NCI-H460 (cell line): Measurements from ENCODE around the gene PTPRM. TPM values are rescaled to one million over a fixed set of nuclear protein-coding genes. Genes with fewer than 3 reads are reported as not detected.
"Not testable (repeated sequence)": the region's sequence is repeated elsewhere in the genome, so short reads cannot be mapped to it uniquely, and the experiment has no call there.

Experiments used
- DNase-seq: peaks from one replicate; pipeline ENCODE4 v3.0.0-alpha.2; 2016; ENCODE audit warnings: low read depth; ENCODE audit errors: extremely low read depth
- total RNA-seq: library from RNA; depleted of rRNA; stranded (reverse); fragments of >200 nt; shearing (Covaris generic); gene quantifications from 2 replicates; pipeline ENCODE4 v1.2.3, GENCODE V29; 2014

Gene PTPRM
- total RNA-seq, 1 experiment from 2014 or later: 129 TPM

DNA sequence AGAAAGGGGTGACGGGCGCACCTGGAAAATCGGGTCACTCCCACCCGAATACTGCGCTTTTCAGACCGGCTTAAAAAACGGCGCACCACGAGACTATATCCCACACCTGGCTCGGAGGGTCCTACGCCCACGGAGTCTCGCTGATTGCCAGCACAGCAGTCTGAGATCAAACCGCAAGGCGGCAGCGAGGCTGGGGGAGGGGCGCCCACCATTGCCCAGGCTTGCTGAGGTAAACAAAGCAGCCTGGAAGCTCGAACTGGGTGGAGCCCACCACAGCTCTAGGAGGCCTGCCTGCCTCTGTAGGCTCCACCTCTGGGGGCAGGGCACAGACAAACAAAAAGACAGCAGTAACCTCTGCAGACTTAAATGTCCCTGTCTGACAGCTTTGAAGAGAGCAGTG lies 399.6 kb downstream of the PTPRM start:
- DNase-seq: not testable (repeated sequence)

DNA sequence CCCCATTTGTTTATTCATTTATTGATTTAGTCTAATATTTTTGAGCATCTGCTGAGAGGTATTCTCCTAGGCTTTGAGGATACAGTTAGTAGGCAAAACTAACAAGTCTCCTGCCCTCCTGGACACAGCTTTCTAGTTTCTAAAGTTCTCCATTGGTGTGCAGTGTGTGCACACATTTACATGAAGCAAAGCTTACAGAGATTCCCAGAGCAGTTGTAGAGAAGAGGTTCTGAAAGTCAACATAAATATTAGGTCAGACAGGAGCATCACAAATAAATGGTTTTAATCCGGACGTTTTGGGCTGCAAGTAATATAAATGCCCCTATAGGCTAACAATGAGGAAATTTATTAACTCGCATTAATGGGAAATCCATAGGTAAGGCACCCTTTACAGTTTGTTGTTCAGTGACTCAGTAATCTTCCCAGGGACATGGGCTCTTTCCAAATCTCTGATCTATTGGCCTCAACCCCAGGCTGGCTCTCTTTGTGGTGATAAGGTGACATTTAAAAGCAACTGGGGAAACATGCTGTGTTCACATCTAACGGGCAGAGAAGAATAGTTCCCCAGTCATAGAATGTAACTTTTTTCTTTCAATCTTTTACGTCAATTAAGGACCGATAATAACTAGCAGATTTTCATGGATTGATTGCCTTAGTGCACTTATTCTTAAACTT lies 407.2 kb downstream of the PTPRM start:
- no peak for DNase-seq

DNA sequence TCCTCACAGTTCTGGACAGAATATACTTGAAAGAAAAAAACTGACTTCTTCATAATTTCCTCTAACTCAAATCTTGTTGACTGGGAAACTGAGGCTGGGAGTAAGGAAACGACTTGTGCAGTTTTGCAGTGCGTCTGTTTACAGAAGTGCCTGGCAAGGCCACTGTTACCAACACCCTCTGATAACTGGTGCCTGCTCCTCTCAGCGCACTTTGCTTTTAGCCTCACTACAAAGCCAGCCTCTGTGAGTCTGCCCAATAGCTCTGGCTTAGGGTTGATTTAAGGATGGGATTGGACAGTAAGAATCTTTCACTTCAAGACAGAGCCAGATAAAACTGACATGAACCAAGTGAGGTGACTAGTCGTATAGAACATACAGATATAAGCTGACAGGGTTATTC lies 410.8 kb downstream of the PTPRM start:
- no peak for DNase-seq

DNA sequence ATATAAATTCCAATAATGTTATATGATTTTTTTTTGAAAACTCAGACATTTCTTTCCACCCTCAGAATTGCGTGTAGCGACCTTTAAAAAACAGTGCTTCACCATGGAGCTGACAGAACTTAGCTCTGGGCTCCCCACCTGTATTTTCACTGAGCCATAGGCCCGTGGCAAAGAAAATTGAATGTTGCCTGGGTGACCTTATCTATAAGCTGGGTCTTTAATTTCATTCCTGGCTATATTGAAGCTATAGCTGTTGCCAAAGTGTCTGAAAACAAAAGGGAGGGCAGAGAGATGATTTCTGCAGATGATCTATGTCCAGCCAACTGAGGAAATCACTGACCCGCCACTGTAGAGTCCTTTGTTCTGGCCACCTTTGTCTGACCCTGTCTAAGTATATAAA lies 411.7 kb downstream of the PTPRM start:
- DNase-seq: no peak

DNA sequence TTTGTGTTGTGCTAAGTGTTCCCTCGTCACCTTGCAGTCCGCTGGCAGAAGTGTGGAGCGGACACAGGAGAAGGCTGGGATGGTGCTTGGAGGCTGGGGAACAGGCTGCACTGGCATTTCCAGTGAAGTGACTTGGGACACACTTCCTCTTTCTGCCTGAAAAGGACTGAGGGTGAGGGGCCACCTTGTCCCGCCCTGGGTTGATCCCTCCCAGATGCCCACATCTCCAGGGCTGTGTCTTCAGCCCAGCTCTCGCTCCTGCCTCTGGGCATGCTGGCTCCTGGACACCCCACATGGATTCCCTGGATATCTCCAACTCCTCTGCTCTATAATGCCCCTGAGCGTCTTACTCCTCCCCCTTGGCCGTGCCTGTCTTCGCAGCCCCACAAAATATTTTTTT lies 412.6 kb downstream of the PTPRM start:
- DNase-seq: no peak

DNA sequence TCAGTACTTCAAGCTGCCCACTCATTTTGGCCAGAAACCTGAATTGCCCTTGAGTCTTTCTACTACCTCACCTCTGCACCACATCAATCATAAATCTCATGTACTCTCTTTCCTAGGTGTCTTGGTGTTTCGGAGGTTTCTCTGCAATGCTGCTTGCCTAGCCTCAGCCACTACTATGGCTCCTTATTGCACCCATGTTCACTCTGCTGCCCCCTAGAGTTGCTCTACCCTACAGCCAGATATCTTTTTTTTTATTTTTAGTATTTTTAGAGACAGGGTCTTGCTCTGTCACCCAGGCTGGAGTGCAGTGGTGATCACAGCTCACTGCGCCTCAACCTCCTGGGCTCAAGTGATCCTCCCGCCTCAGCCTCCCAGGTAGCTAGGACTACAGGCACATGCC lies 413.0 kb downstream of the PTPRM start:
- no peak for DNase-seq

DNA sequence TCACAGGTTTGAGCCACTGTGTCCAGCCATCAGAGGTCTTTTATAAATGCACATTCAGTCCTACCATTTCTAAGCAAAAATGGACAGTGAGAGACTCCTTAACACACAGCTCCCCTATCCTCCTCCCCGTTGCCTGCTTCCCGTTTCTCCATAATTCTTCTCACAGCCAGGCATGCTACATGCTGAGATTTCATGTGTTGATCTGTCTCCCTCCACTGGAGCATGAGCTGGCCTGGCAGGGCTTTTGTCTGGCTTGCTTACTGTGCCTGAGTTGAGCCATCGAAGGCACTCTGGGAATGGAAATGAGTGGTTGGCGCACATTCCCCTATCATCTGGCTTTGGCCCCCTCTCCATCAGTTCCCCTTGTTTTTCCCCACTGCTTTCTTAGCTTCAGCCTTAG lies 413.5 kb downstream of the PTPRM start:
- no peak for DNase-seq

DNA sequence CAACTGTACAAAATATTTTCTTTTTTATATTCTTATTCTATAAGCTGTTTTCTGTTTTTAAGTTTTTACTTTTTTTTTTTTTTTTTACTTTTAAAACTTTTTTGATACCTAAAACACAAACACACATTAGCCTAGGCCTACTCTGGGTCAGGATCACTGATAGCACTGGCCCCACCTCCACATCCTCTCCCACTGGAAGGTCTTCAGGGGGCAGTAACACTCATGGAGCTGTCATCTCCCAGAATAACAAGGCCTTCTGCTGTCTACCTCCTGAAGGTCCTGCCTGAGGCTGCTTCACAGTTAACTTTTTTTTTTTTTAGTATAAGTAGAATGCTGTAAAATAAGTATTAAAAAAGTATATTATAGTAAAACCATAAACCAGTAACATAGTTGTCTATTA lies 415.1 kb downstream of the PTPRM start:
- DNase-seq: no peak

DNA sequence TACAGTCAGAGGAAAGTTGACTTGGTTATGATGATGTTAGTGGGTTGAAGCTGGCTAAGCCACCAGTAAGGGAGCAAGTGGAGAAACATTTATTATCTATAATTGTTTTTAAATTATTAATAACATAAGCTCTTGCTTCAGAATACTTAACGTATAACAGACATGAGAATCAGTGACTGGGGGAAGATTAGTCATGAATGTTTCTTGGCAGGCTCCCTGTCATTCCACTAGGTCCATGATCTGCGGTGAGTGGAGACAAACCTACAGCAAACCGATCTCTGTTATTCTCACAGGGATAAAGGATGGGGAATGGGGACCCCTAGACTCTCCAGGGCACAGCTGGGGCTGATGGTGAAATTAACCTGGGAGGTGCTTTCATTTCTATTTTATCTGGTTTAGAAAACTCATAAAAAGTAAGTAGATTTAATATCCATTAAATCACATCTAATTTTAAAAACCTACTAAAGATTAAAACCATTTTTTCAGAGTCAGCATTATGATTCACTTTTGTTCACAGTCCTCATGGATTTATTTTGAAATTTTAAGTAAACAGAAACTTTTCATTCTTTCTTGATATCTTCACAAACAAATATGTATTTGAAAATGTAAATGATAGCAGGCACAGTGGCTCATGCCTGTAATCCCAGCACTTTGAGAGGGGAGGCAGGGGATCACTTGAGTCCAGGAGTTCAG lies 420.3 kb downstream of the PTPRM start:
- DNase-seq: no peak

DNA sequence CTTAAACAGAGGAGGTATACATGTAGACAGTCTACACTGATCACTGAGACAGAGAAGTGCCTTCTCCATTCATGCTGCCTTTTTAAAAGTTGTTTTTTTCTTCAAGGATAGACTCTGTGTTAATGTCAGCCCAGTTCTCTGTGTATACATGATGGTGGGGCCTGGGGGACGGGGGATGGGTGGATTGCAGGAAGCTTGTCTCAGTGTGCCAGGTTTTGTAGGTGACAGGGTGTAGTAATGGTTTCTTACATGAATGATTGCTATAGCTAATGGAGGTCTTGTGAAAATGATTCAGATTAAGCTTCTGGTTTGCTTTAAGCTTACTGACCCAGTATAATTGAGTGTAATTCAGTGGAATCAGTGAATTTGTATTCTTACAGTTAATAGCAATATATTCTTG lies 423.6 kb downstream of the PTPRM start:
- no peak for DNase-seq

DNA sequence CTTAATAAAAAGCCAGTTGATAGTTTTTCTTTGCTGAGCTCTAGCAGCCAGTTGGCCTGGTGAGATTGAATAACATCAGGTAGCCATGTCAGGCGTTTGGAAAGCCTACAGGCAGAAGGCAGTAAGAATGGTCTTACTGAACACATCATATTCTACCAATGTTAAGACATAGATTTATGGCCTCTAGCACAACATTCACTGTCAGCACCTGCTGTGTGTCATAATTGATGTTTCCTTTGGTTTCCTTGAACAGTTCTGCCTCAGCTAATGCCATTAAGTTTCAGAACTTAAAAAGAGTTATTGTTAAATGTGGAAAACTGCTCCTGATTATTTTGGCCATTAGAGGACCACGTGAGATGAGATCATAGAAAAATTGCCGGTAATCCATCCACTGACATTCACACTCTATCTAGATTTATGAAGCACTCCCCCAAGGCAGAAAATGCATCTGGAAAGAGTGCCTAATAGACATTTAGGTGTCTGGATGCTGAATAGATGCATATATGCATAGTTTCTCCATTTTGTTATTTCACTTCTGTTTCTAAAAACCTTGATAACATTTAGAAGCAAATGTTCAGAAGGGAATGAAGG lies 434.7 kb downstream of the PTPRM start:
- no peak for DNase-seq

DNA sequence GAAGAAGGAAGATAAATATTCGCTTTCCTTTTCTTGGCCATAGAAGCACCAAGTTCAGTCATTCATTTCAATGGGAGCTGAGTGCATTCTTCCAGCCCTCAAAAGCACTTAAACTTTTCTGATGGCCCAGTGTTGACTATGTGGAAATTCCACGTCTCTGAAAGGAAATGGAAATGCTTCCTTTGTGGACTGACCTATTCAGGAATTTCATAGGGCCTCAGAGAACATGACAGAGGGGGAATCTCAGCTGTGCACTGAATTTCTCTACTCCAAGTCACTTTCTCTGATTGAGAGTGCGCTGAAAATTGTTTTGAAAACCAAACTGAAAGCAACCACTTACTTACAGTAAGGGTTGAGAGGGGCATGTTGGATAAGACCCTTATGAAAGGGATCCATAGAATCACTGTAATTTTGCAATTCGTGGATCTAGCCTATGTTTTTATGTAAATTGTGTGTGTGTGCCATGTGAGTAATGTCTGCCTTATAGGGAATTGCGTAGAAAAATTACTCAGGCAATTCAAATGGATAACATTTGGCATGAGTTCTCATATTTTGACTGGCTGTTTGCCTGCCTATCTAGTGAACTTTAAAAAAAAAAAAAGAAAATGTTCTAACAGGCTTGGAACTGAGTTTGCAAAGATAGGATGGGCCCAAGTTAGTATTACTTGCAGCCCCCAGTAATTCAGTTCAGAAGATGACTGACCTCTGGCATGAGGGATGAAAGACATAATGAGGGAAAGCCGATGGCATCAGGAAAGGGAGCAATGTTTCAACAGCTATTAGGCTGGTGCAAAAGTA lies 437.0 kb downstream of the PTPRM start:
- DNase-seq: no peak

DNA sequence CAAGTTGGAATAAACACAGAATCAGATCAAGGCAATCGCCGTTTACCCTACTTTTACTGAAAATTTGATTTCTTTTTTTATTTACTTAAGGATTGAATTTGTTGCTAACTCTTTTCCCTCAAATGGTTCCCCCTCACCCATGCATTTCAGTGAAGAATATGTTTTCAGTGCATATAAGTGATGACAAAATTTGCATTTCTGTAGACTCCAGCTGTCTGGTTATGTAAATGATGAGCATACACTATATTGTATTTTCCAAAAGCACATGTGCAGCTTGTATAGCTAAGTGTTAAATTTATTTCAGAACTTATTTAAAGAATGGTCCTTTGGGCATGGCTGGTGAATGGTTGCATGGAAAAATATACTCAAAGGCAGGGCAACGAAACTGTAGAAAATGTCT lies 437.7 kb downstream of the PTPRM start:
- no peak for DNase-seq

DNA sequence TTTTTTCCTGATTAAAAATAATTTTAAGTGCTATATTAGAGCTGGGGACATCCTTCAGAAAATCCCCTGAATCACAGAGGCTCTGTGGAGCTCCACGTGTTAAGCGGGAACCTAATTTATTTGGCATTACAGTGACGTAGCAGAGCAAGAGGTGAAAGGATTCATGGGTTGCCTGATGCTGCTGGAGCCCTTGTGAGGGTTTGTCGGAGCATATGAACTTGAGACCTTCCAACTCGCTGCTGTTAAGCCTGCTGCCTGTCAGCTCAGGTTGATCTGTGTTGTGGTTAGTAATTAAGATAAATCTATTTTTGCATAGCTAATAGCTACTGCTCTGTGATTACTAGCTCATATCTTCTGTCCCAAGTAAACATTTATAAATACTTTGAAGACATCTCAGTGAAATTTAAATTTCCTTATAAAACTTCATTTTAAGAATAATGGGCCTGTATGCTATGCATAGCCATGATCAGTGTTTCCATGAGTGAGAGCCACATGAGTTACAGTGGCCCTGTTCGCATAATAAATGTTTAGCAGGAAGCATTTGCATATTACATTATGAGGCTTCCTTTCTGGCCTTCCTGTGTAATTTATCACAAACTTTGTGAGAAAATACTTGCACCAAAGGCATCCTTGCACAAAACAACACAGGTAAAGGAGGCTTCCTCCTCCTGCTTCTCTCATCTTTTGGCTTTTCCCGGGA lies 438.9 kb downstream of the PTPRM start:
- DNase-seq: no peak

DNA sequence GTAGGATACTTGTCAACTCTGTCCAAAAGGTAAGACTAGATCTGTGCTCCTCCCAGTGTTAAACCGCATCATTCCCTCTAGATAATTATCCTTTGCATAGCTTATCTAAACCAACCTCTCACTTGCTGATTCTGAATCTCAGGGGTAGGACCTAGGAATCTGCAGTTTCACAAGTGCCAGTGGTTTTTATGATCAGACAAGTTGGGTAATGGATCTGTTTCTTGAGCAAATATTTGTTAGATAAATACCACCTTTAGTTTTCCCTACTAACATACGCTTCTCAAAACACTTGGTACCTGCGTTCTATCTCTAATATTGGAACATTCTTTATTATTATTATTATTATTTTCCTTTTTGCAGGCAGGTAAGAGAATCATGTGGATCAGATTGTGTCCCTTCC lies 439.9 kb downstream of the PTPRM start:
- DNase-seq: no peak

DNA sequence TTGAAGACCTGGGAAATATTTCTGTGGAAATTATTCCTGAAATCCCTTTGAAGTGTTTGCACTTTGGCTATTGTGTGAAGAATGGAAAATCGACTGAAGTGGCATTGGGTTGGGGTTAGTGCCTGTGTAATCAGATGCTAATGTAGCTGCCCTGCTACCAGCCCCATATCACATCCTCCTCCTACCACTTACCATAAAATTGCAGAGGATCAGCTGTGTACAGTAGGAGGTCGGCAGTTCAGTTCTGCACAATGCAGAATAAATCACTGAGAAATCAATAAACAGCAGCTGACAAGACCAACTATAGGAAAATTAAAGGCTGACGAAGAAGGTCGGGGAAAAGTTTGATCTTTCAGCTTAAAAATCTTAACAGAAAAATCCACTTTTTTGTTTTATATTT lies 440.9 kb downstream of the PTPRM start:
- DNase-seq: no peak

DNA sequence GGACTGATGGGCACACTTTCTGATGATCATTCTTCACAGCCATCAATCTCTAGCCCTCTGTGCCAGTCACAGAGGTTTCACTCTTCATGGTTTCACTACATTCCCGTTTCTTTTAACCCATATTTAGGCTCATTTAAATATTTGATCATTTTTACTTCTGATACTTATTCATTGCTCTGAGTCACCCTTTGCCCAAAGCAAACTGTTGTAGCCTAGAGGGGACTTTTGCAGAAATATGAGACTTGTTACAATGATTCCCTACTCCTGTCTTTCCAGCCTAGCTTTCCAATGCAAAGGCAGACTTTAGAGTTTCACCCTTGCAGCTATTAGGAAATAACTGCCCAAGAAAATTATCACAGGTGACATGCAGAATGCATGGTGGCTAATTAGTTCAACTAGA lies 444.2 kb downstream of the PTPRM start:
- no peak for DNase-seq

DNA sequence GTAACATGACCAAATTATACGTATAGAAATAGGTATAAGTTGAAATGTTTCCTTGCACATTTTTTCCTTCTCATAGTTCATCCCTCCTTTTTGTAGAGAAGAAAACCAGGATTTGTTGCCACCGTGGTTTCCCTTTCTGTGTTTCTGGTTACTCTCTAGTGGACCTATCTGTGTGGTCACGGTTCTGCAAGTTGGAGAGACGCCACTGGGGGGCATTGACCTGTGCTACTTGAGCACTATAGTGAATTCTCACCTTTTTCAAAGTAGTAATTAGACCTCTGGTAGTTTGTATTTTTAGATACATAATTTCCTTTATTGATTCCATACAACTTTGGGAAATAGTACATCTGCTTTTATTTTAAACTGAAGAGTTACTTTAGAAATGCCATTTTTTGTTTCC lies 444.8 kb downstream of the PTPRM start:
- DNase-seq: no peak

DNA sequence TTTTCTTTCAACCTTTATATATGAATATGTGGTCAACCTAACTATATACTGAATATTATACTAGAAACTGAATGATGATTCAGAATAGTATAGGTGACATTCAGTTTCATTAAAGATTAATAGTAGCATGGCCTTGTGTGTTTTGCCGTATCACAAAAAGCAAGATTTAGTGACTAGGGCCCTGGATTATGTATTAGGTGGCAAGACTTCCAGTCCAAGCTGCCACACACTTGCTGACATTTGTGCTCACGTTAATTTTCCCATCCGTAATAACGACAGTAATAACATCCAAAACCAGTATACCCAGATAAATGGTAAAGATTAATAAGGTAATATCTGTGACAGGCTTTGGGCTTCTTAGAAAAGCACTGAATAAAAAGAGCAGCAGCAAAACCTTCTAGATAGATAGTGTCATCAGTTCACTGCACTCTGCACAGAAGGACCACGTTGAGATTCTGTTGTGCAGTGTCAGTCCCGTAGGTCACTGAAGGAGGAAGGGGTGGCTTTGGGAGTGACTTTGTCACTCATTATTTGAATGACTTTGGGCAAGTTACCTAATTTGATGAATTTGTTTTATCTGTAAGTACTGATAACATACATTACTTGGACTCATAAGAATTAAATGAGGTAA lies 451.7 kb downstream of the PTPRM start:
- DNase-seq: no peak

DNA sequence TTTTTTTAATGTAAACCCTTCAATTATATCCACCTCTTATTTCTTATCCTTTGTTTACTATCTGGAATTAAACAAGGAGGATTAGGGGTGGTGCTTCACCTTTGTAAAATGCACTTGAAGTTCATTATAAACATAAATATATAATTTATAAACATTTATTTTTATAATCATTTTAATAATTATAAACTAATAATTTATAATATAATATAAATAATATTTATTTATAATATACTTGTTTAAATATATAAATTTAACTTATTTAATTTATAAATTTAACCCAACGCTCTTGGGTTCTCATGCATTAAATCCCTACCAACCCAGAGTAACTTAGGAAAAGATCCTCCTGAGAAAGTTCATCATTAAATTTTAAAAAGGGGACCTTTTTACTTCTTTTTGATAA lies 452.5 kb downstream of the PTPRM start:
- no peak for DNase-seq
